ENCODE data around the gene ARMC6. TPM values are rescaled to one million over a fixed set of nuclear protein-coding genes. Genes with fewer than 3 reads are reported as not detected.

Gene ARMC6
- total and polyA plus RNA-seq, 4 donors = 23.5 to 33.3 (median 32.2) TPM

- Histone ChIP-seq H3K9me3 (ENCODE audit: control insufficient read depth in 4 of 4, insufficient read depth in 3 of 4, low read length in 3 of 4) (no peaks in the 10 kb centered on the region), H3K27ac (ENCODE audit: low read depth in 1 of 2, low read length in 1 of 2) (no peak overlapping the region), H3K27me3 (ENCODE audit: control insufficient read depth in 3 of 3, insufficient read depth in 3 of 3, low read length in 2 of 3) (no peaks in the 10 kb centered on the region), H3K9ac (ENCODE audit: insufficient read depth in 1 of 2, low read length in 2 of 2) (no peak overlapping the region), H3K4me3 (no peak overlapping the region), H3K36me3 (ENCODE audit: control insufficient read depth in 4 of 4, insufficient read depth in 4 of 4, low read length in 4 of 4) (peaks cover 0 to 5% (median 3%) of the 10 kb centered on the region in 4 donors), H3K4me1 (ENCODE audit: control insufficient read depth in 5 of 5, insufficient read depth in 5 of 5, low read length in 5 of 5) (peaks cover 0 to 5% (median 0%) of the 10 kb centered on the region in 5 donors)
- WGBS, 2 donors = 86 to 89% methylated on average over 1 of the region's 1 CpG
- no peak for ATAC-seq (ENCODE audit: insufficient read depth, low FRiP score)
- TF ChIP-seq CTCF (IDR thresholded peaks at IDR 0.05; ENCODE audit: control extremely low read depth, extremely low read depth) = no peak
- DNase-seq = no peak
These were observed 43.1 kb downstream of the ARMC6 start for GRCh38 chr19:19076476-19076875.

GRCh38 chr19:19077103-19077502 lies 43.7 kb downstream of the ARMC6 start:
- Histone ChIP-seq H3K9ac (ENCODE audit: insufficient read depth in 1 of 2, low read length in 2 of 2) (no peak overlapping the region), H3K36me3 (ENCODE audit: control insufficient read depth in 4 of 4, insufficient read depth in 4 of 4, low read length in 4 of 4) (peaks cover 0 to 5% (median 3%) of the 10 kb centered on the region in 4 donors), H3K27ac (ENCODE audit: low read depth in 1 of 2, low read length in 1 of 2) (no peak overlapping the region), H3K9me3 (ENCODE audit: control insufficient read depth in 4 of 4, insufficient read depth in 3 of 4, low read length in 3 of 4) (no peaks in the 10 kb centered on the region), H3K27me3 (ENCODE audit: control insufficient read depth in 3 of 3, insufficient read depth in 3 of 3, low read length in 2 of 3) (no peaks in the 10 kb centered on the region), H3K4me3 (no peak overlapping the region), H3K4me1 (ENCODE audit: control insufficient read depth in 5 of 5, insufficient read depth in 5 of 5, low read length in 5 of 5) (peaks cover 0 to 5% (median 0%) of the 10 kb centered on the region in 5 donors)
- WGBS, 2 donors = 57 to 69% methylated on average over 7 of the region's 7 CpGs
- no peak for ATAC-seq (ENCODE audit: insufficient read depth, low FRiP score)
- no peak for DNase-seq
- no peak for TF ChIP-seq CTCF (IDR thresholded peaks at IDR 0.05; ENCODE audit: control extremely low read depth, extremely low read depth)

- DNase-seq = no peak
- peaks cover 0 to 3% (median 0%) of the 10 kb centered on the region in 5 donors for H3K4me1 ChIP-seq (ENCODE audit: control insufficient read depth in 5 of 5, insufficient read depth in 5 of 5, low read length in 5 of 5)
- TF ChIP-seq CTCF (IDR thresholded peaks at IDR 0.05; ENCODE audit: control extremely low read depth, extremely low read depth) = no peak
- H3K4me3 ChIP-seq = no peak overlapping the region
- peaks cover 0 to 5% (median 3%) of the 10 kb centered on the region in 4 donors for H3K36me3 ChIP-seq (ENCODE audit: control insufficient read depth in 4 of 4, insufficient read depth in 4 of 4, low read length in 4 of 4)
- no peaks in the 10 kb centered on the region for H3K9me3 ChIP-seq (ENCODE audit: control insufficient read depth in 4 of 4, insufficient read depth in 3 of 4, low read length in 3 of 4)
- H3K27me3 ChIP-seq (ENCODE audit: control insufficient read depth in 3 of 3, insufficient read depth in 3 of 3, low read length in 2 of 3) = no peaks in the 10 kb centered on the region
- no peak overlapping the region for H3K27ac ChIP-seq (ENCODE audit: low read depth in 1 of 2, low read length in 1 of 2)
- 78 to 91% methylated on average over 6 of the region's 6 CpGs for WGBS, 2 donors
- ATAC-seq (ENCODE audit: insufficient read depth, low FRiP score) = no peak
- H3K9ac ChIP-seq (ENCODE audit: insufficient read depth in 1 of 2, low read length in 2 of 2) = no peak overlapping the region
These were observed 45.4 kb downstream of the ARMC6 start for GRCh38 chr19:19078801-19079200.

GRCh38 chr19:19079571-19079970 lies 46.2 kb downstream of the ARMC6 start:
- no peak for TF ChIP-seq CTCF (IDR thresholded peaks at IDR 0.05; ENCODE audit: control extremely low read depth, extremely low read depth)
- Histone ChIP-seq H3K27me3 (ENCODE audit: control insufficient read depth in 3 of 3, insufficient read depth in 3 of 3, low read length in 2 of 3) (no peaks in the 10 kb centered on the region), H3K9ac (ENCODE audit: insufficient read depth in 1 of 2, low read length in 2 of 2) (no peak overlapping the region), H3K4me1 (ENCODE audit: control insufficient read depth in 5 of 5, insufficient read depth in 5 of 5, low read length in 5 of 5) (no peaks in the 10 kb centered on the region), H3K9me3 (ENCODE audit: control insufficient read depth in 4 of 4, insufficient read depth in 3 of 4, low read length in 3 of 4) (no peaks in the 10 kb centered on the region), H3K27ac (ENCODE audit: low read depth in 1 of 2, low read length in 1 of 2) (peak overlapping the region in 1 of 2 donors; percentile 4), H3K4me3 (no peak overlapping the region), H3K36me3 (ENCODE audit: control insufficient read depth in 4 of 4, insufficient read depth in 4 of 4, low read length in 4 of 4) (peaks cover 0 to 4% (median 3%) of the 10 kb centered on the region in 4 donors)
- WGBS, 2 donors = 93 to 98% methylated on average over 1 of the region's 1 CpG
- ATAC-seq (ENCODE audit: insufficient read depth, low FRiP score) = no peak
- no peak for DNase-seq

Measured in lung (tissue), 12 donors.